Measurements from ENCODE around the gene ARHGAP28. TPM values are rescaled to one million over a fixed set of nuclear protein-coding genes. Genes with fewer than 3 reads are reported as not detected.
"Not testable (repeated sequence)": the region's sequence is repeated elsewhere in the genome, so short reads cannot be mapped to it uniquely, and the experiment has no call there.

ARHGAP28 gene
- total RNA-seq, 4 donors from 2014 or later = 3.6 to 7.8 (median 6.0) TPM

GRCh38 chr18:6796511-6796910 is 67.0 kb downstream of the ARHGAP28 start:
- TF ChIP-seq POLR2A (IDR thresholded peaks at IDR 0.05) (no peak), CTCF (IDR thresholded peaks at IDR 0.05) (no peak), EP300 (IDR thresholded peaks at IDR 0.05) (no peak)
- Histone ChIP-seq H3K36me3 (no peaks in the 10 kb centered on the region), H3K27ac (no peak overlapping the region), H3K27me3 (no peaks in the 10 kb centered on the region), H3K9me3 (no peaks in the 10 kb centered on the region), H3K4me3 (no peak overlapping the region), H3K4me1 (no peaks in the 10 kb centered on the region)
- DNase-seq (ENCODE audit: low spot score in 2 of 2) = no peak
- WGBS, 2 donors = 85 to 90% methylated on average over 3 of the region's 3 CpGs

GRCh38 chr18:6797171-6797570 is 67.7 kb downstream of the ARHGAP28 start:
- 84 to 93% methylated on average over 5 of the region's 5 CpGs for WGBS, 2 donors
- Histone ChIP-seq H3K27ac (no peak overlapping the region), H3K9me3 (peaks cover 0 to 6% (median 0%) of the 10 kb centered on the region in 4 donors), H3K4me1 (no peaks in the 10 kb centered on the region), H3K36me3 (no peaks in the 10 kb centered on the region), H3K27me3 (no peaks in the 10 kb centered on the region), H3K4me3 (no peak overlapping the region)
- TF ChIP-seq CTCF (IDR thresholded peaks at IDR 0.05) (no peak), POLR2A (IDR thresholded peaks at IDR 0.05) (no peak), EP300 (IDR thresholded peaks at IDR 0.05) (no peak)
- no peak for DNase-seq (ENCODE audit: low spot score in 2 of 2)

- DNase-seq (ENCODE audit: low spot score in 2 of 2) = no peak
Measured at GRCh38 chr18:6798896-6799295, 69.4 kb downstream of the ARHGAP28 start.

GRCh38 chr18:6800309-6800708 is 70.8 kb downstream of the ARHGAP28 start:
- H3K27ac ChIP-seq; H3K4me1 ChIP-seq; H3K36me3 ChIP-seq; DNase-seq (ENCODE audit: low spot score in 2 of 2); H3K27me3 ChIP-seq; H3K4me3 ChIP-seq: not testable (repeated sequence)
- WGBS, 2 donors = 100% methylated on average over 1 of the region's 1 CpG
- H3K9me3 ChIP-seq = peaks cover 0 to 30% (median 2%) of the 10 kb centered on the region in 4 donors

More at GRCh38 chr18:6798896-6799295, 69.4 kb downstream of the ARHGAP28 start:
- Histone ChIP-seq H3K27me3 (no peaks in the 10 kb centered on the region), H3K36me3 (no peaks in the 10 kb centered on the region), H3K27ac (no peak overlapping the region), H3K4me1 (no peaks in the 10 kb centered on the region), H3K9me3 (peaks cover 0 to 21% (median 2%) of the 10 kb centered on the region in 4 donors), H3K4me3 (no peak overlapping the region)
- WGBS, 2 donors = 75 to 85% methylated on average over 1 of the region's 1 CpG
- no peak for TF ChIP-seq POLR2A (IDR thresholded peaks at IDR 0.05)
- TF ChIP-seq EP300 (IDR thresholded peaks at IDR 0.05) = no peak
- no peak for TF ChIP-seq CTCF (IDR thresholded peaks at IDR 0.05)

GRCh38 chr18:6807515-6808257 is 78.2 kb downstream of the ARHGAP28 start:
- Histone ChIP-seq H3K27me3 (no peaks in the 10 kb centered on the region), H3K4me3 (no peak overlapping the region), H3K4me1 (no peaks in the 10 kb centered on the region), H3K9me3 (peaks cover 0 to 19% (median 4%) of the 10 kb centered on the region in 4 donors), H3K27ac (no peak overlapping the region), H3K36me3 (no peaks in the 10 kb centered on the region)
- no peak for DNase-seq (ENCODE audit: low spot score in 2 of 2)
- 47 to 48% methylated on average over 4 of the region's 4 CpGs for WGBS, 2 donors
- TF ChIP-seq EP300 (IDR thresholded peaks at IDR 0.05) = no peak

GRCh38 chr18:6810191-6810590 is 80.7 kb downstream of the ARHGAP28 start:
- Histone ChIP-seq H3K27ac (no peak overlapping the region), H3K4me1 (no peaks in the 10 kb centered on the region), H3K36me3 (no peaks in the 10 kb centered on the region), H3K4me3 (no peak overlapping the region), H3K9me3 (peaks cover 0 to 6% (median 2%) of the 10 kb centered on the region in 4 donors), H3K27me3 (no peaks in the 10 kb centered on the region)
- TF ChIP-seq POLR2A (IDR thresholded peaks at IDR 0.05) = no peak
- no peak for TF ChIP-seq EP300 (IDR thresholded peaks at IDR 0.05)
- no peak for TF ChIP-seq CTCF (IDR thresholded peaks at IDR 0.05)
- no peak for DNase-seq (ENCODE audit: low spot score in 2 of 2)
